ENCODE results near the gene ASTN2.
"Not testable (repeated sequence)": the region's sequence is repeated elsewhere in the genome, so short reads cannot be mapped to it uniquely, and the experiment has no call there.

Gene ASTN2

GRCh38 chr9:116465576-116466270 lies 949.1 kb downstream of the ASTN2 start:
- no peak for DNase-seq

GRCh38 chr9:116464987-116465571 lies 949.8 kb downstream of the ASTN2 start:
- no peak for DNase-seq

GRCh38 chr9:116464423-116464822 lies 950.4 kb downstream of the ASTN2 start:
- DNase-seq = no peak

DNA sequence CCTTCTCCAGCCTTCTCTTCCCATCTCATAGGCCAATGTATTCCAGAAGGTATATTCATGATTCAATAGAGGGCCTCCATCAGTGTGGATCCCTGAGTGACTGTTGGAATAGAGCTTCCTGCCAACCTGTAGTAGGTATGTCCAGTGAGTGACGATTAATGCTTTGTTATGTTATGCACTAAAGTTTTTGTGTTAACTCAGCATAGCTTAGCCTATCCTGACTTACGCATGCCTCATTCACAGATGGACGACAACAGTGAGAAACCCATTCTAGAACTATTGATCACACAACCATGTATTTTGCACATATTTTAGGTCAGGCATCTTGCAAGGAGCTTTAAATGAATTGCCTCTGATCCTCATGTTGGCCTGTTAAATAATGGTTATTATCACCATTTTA lies 953.2 kb downstream of the ASTN2 start:
- no peak for DNase-seq

GRCh38 chr9:116460026-116460425 lies 954.8 kb downstream of the ASTN2 start:
- DNase-seq = no peak

DNA sequence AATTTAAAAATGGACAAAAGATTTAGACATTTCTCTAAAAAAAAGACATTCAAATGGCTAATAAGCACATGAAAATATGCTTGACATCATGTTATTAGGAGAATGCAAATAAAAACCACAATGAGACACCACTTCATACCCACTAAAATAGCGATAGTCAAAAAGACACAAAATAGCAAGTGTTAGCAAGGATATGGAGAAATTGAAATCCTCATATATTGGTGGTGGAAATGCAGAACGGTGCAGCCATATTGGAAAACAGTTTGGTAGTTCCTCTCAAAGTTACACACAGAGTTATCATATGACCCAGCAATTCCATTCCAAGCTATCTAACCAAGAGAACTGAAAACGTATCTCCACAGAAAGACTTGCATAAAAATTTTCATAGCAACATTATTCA lies 955.3 kb downstream of the ASTN2 start:
- no peak for DNase-seq

DNA sequence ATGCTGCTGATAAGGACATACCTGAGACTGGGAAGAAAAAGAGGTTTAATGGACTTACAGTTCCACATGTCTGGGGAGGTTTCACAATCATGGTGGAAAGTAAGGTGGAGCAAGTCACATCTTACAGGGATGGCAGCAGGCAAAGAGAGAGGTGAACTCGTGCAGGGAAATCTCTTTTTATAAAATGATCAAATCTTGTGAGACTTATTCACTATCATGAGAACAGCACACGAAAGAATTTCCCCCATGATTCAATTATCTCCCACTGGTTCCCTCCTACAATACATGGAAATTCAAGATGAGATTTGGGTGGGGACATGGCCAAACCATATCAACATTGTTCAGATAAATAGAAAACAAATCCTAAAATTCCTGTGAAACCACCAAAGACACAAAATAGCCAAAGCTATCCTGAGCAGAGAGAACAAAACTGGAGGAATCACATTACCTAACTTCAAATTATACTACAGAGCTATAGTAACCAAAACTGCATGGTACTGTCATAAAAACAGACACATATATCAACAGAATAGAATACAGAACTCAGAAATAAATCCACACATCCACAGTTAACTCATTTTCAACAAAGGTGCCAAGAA lies 958.3 kb downstream of the ASTN2 start:
- no peak for DNase-seq

- DNase-seq = not testable (repeated sequence)
These were observed 960.3 kb downstream of the ASTN2 start for GRCh38 chr9:116454539-116454938.

DNA sequence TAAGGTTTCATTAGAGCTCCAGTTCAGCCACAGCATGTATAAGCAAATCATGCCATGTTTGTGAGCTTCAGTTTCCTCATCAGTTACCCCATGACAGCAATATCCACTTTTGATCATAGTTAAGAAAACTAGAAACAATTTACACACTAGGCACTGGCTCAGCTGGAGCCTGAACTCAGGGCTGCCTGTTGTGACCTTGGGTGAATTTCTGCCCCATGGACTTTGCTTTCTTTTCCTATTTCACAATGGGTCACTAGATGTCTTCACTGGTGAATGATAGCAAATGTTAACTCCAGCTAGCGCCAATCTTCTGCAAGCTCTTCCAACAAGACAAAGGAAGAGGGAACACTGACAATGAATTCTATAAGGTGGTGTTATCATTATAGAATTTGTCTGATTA lies 961.1 kb downstream of the ASTN2 start:
- DNase-seq = no peak

- DNase-seq = no peak
These were observed 962.2 kb downstream of the ASTN2 start for GRCh38 chr9:116452634-116453033.

DNA sequence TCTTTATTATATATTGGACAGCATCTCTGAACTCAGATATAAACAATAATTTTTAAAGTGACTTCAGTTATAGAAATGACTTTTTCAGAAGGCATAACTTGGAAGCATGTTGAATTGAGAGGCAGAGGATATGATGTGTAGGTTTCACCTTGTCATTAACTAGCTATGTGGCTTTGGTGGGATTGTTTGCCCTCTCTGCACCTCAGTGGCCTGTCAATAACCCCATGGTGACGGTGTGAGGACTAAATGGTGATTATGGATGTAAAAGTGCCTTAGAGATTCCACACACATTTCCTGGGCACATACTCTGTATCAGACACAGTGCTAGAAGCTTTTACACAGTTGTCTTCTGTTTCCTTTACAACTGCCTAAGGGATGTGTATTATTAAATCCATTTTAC lies 962.6 kb downstream of the ASTN2 start:
- DNase-seq = no peak

DNA sequence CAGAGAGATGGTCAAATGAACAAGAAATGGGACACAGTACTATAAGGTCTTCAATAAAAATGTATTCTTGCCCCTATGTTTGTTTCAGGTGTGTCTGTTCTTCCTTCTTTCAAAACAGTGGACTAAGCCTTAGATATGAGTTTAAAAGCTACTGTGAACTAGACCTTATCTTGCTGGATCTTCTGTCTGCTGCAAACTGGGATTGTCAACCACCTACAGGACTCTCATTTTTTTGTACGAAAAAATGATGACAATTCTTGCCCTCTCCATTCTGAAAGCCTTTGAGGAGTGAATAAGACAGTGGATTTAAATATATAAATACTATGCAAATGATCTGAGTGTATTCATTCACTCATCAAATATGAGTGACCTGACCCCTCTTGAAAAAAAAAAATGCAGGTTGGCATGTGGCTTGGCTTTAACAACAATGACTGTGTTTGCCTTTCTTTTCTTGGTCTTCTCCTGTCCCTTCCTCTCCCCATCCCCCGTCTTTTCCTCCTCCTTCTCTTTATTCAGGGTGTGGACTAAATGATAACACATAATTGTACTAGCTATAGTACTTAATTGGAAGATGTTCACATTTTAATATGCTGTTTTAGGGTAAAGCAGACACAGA lies 963.2 kb downstream of the ASTN2 start:
- DNase-seq = no peak

- DNase-seq = no peak
These were observed 964.3 kb downstream of the ASTN2 start for GRCh38 chr9:116450378-116451139.

GRCh38 chr9:116449949-116450348 lies 964.9 kb downstream of the ASTN2 start:
- DNase-seq = no peak

GRCh38 chr9:116448431-116448830 lies 966.4 kb downstream of the ASTN2 start:
- no peak for DNase-seq

- DNase-seq = no peak
These were observed 966.9 kb downstream of the ASTN2 start for GRCh38 chr9:116447934-116448333.

DNA sequence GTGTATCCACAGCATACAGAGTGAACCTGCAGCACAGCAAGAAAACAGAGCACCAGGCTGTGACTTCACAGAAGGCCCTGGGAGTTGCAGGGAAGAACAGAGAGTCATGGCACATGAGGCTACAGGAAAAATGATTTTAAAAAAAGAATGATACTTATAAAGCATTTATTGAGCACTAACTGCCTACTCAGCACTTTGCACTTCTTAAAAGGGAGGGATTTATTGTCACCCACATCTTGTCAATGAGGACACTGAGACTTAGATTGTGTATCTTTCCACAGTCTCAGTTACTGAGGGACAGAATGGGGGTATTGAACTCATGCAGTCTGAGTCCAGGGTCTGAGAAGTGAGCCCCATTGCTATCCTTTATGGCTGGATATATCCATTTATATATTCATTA lies 972.3 kb downstream of the ASTN2 start:
- DNase-seq = no peak

GRCh38 chr9:116437411-116438370 lies 977.2 kb downstream of the ASTN2 start:
- no peak for DNase-seq

DNA sequence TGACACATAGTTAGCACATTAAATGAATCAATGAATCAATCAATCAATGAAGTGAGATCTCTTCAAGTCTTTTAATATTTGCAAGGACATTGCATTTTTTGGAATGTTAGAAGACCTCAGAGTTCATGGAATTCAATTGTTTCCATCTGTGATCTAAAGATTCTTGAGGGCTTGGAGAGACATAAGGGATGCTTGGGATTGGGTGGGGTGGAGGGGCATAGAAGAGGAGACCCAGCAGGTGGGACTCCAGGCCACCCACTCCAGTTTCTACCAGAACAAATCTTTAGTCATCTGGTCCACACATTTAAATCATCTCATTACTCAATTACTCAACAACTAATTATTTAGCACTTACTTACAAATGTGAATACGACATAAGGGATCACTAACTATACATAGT lies 978.7 kb downstream of the ASTN2 start:
- no peak for DNase-seq

GRCh38 chr9:116435706-116436105 lies 979.2 kb downstream of the ASTN2 start:
- no peak for DNase-seq

- no peak for DNase-seq
These were observed 980.5 kb downstream of the ASTN2 start for GRCh38 chr9:116434314-116434713.

GRCh38 chr9:116432051-116432450 lies 982.8 kb downstream of the ASTN2 start:
- DNase-seq = no peak

Measured in NCI-H1092 (cell line).